Stimulated activated CD4-positive, alpha-beta T cell treated with anti-CD3 and anti-CD28 coated beads, Interleukin-2, amount 100 ng/mL, for 24 hours (primary cell): ENCODE results near the gene NPAS3.

Source experiments
- DNase-seq, 2 donors: peaks; one replicate each; pipeline ENCODE4 v3.0.0-alpha.2; 2020

The NPAS3 gene

GRCh38 chr14:33017016-33017415 is 78.3 kb downstream of the NPAS3 start:
- no peak for DNase-seq

GRCh38 chr14:33019346-33019745 is 80.7 kb downstream of the NPAS3 start:
- DNase-seq, result no peak

GRCh38 chr14:33026850-33027430 is 88.3 kb downstream of the NPAS3 start:
- DNase-seq, result no peak

GRCh38 chr14:33029511-33029910 is 90.8 kb downstream of the NPAS3 start:
- DNase-seq, result no peak

- DNase-seq, result no peak
Measured at GRCh38 chr14:33030386-33030785, 91.7 kb downstream of the NPAS3 start.

GRCh38 chr14:33035416-33036194 is 96.9 kb downstream of the NPAS3 start:
- DNase-seq, result no peak

- no peak for DNase-seq
Measured at GRCh38 chr14:33039311-33039710, 100.6 kb downstream of the NPAS3 start.

GRCh38 chr14:33040372-33041140 is 101.9 kb downstream of the NPAS3 start:
- no peak for DNase-seq

- DNase-seq, result no peak
Measured at GRCh38 chr14:33042591-33042990, 103.9 kb downstream of the NPAS3 start.

GRCh38 chr14:33045760-33046159 is 107.1 kb downstream of the NPAS3 start:
- DNase-seq, result no peak

- no peak for DNase-seq
Measured at GRCh38 chr14:33052943-33053342, 114.3 kb downstream of the NPAS3 start.

- DNase-seq, result no peak
Measured at GRCh38 chr14:33056213-33056612, 117.5 kb downstream of the NPAS3 start.

GRCh38 chr14:33057585-33057984 is 118.9 kb downstream of the NPAS3 start:
- DNase-seq, result no peak

GRCh38 chr14:33061667-33062325 is 123.1 kb downstream of the NPAS3 start:
- no peak for DNase-seq

- no peak for DNase-seq
Measured at GRCh38 chr14:33062476-33062875, 123.8 kb downstream of the NPAS3 start.

- DNase-seq, result no peak
Measured at GRCh38 chr14:33062881-33063280, 124.2 kb downstream of the NPAS3 start.

- DNase-seq, result no peak
Measured at GRCh38 chr14:33063521-33063920, 124.8 kb downstream of the NPAS3 start.

- no peak for DNase-seq
Measured at GRCh38 chr14:33065634-33066033, 127.0 kb downstream of the NPAS3 start.

- no peak for DNase-seq
Measured at GRCh38 chr14:33068040-33068439, 129.4 kb downstream of the NPAS3 start.

- no peak for DNase-seq
Measured at GRCh38 chr14:33068626-33069025, 129.9 kb downstream of the NPAS3 start.

GRCh38 chr14:33070475-33070874 is 131.8 kb downstream of the NPAS3 start:
- no peak for DNase-seq

GRCh38 chr14:33073023-33073422 is 134.3 kb downstream of the NPAS3 start:
- DNase-seq, result no peak

GRCh38 chr14:33081259-33081658 is 142.6 kb downstream of the NPAS3 start:
- no peak for DNase-seq
